B cell (primary cell): Measurements from ENCODE around the gene FMN1. TPM values are rescaled to one million over a fixed set of nuclear protein-coding genes. Genes with fewer than 3 reads are reported as not detected.

Experiments
- ATAC-seq: fragments of 200-7000 bp; cut with Tn5 transposase; one replicate; pipeline ENCODE4 v1.10.0; 2021; ENCODE audit warnings: low read depth, mild to moderate bottlenecking, moderate number of reproducible peaks, moderate library complexity
- CTCF ChIA-PET: fragments of 350-600 bp; sonication (Branson Sonifier 250); formaldehyde crosslinking; loops from one replicate; lab custom pipeline; 2021; ENCODE audit warnings: antibody characterized with exemption, inconsistent platforms; lab: Charles Lee
- POLR2A ChIA-PET: fragments of 350-600 bp; sonication (Branson Sonifier 250); formaldehyde crosslinking; loops from one replicate; lab custom pipeline; 2021; ENCODE audit warnings: antibody characterized with exemption; lab: Charles Lee
- DNase-seq: peaks from one replicate; pipeline ENCODE4 v3.0.0; 2013
- H2AFZ ChIP-seq: 2 replicates; pipeline ENCODE4 v1.6.1; 2012; ENCODE audit warnings: mild to moderate bottlenecking, low read depth, low read length; ENCODE audit not compliant: insufficient read depth, poor library complexity, severe bottlenecking
- H3K27ac ChIP-seq, 2 donors: 1 replicate in 1 of 2; 2 replicates in 1 of 2; pipeline ENCODE4 v1.5.1; 2012 to 2013; ENCODE audit warnings: low read length in 2 of 2, mild to moderate bottlenecking in 2 of 2, moderate library complexity in 1 of 2
- H3K27me3 ChIP-seq, 4 experiments: fragments of 200-600 bp in 1 of 4; sonication (generic) in 1 of 4; replicated peaks in 1 of 4; 1 replicate in 2 of 4; 2 replicates in 2 of 4; pipeline versions ENCODE4 v1.6.1 to v1.7.0; 2013 to 2016; ENCODE audit warnings: low read length in 3 of 4, mild to moderate bottlenecking in 2 of 4, mixed read lengths in 1 of 4, moderate library complexity in 1 of 4; ENCODE audit not compliant: insufficient read depth in 4 of 4, control insufficient read depth in 3 of 4; ENCODE audit errors: control extremely low read depth in 1 of 4
- H3K36me3 ChIP-seq, 2 experiments: replicated peaks in 1 of 2; 1 replicate in 1 of 2; 2 replicates in 1 of 2; pipeline versions ENCODE4 v1.6.1 to v1.7.1; 2013; ENCODE audit warnings: low read length in 1 of 2; ENCODE audit not compliant: insufficient read depth in 2 of 2, control insufficient read depth in 1 of 2; ENCODE audit errors: control extremely low read depth in 1 of 2, extremely low read depth in 1 of 2
- H3K4me1 ChIP-seq, 2 donors: fragments of 200-600 bp in 1 of 2; sonication (generic) in 1 of 2; 1 replicate in 1 of 2; 2 replicates in 1 of 2; pipeline versions ENCODE4 v1.5.1 to v1.6.1; 2013 to 2017; ENCODE audit warnings: low read length in 2 of 2; ENCODE audit not compliant: control insufficient read depth in 2 of 2, insufficient read depth in 2 of 2
- H3K4me2 ChIP-seq: replicated peaks from 2 replicates; pipeline ENCODE3; 2012; ENCODE audit warnings: mild to moderate bottlenecking, low read depth, low read length; ENCODE audit not compliant: poor library complexity, severe bottlenecking
- H3K4me3 ChIP-seq, 5 experiments: fragments of 200-600 bp in 1 of 5; sonication (generic) in 1 of 5; 1 replicate in 3 of 5; 2 replicates in 2 of 5; pipeline versions ENCODE4 v1.5.1 to v1.7.0; 2011 to 2016; ENCODE audit warnings: low read length in 4 of 5, mild to moderate bottlenecking in 4 of 5, low read depth in 2 of 5, control low read depth in 1 of 5, moderate library complexity in 1 of 5; ENCODE audit not compliant: insufficient read depth in 1 of 5; ENCODE audit errors: control extremely low read depth in 1 of 5, extremely low read depth in 1 of 5
- H3K79me2 ChIP-seq: fragments of 200-600 bp; sonication (generic); one replicate; pipeline ENCODE4 v1.6.0; 2016; ENCODE audit warnings: low read length; ENCODE audit not compliant: control insufficient read depth, insufficient read depth
- H3K9ac ChIP-seq: fragments of 200-600 bp; sonication (generic); 2 replicates; pipeline ENCODE4 v1.6.1; 2017; ENCODE audit warnings: mild to moderate bottlenecking, low read length, moderate library complexity
- H3K9me3 ChIP-seq, 3 donors: one replicate each; pipeline versions ENCODE4 v1.6.1 to v1.7.1; 2013; ENCODE audit warnings: low read length in 2 of 3; ENCODE audit not compliant: control insufficient read depth in 2 of 3, insufficient read depth in 1 of 3; ENCODE audit errors: control extremely low read depth in 1 of 3
- H4K20me1 ChIP-seq: 2 replicates; pipeline ENCODE4 v1.6.0; 2012; ENCODE audit warnings: mild to moderate bottlenecking, low read length; ENCODE audit not compliant: insufficient read depth, control insufficient read depth, poor library complexity, severe bottlenecking
- H3K27ac Mint-ChIP-seq: one replicate; pipeline ENCODE4 v1.8.0; 2021; ENCODE audit warnings: mixed read lengths
- H3K27me3 Mint-ChIP-seq: one replicate; pipeline ENCODE4 v1.8.0; 2021; ENCODE audit warnings: mixed read lengths
- H3K4me1 Mint-ChIP-seq: one replicate; pipeline ENCODE4 v1.8.0; 2021; ENCODE audit warnings: mixed read lengths
- H3K4me3 Mint-ChIP-seq: one replicate; pipeline ENCODE4 v1.8.0; 2021; ENCODE audit warnings: mixed read lengths
- H3K9me3 Mint-ChIP-seq: one replicate; pipeline ENCODE4 v1.8.0; 2022; ENCODE audit warnings: mixed read lengths; ENCODE audit not compliant: insufficient read depth
- EZH2 ChIP-seq: IDR thresholded peaks from 2 replicates; pipeline ENCODE4 v1.6.1; 2012; ENCODE audit warnings: borderline replicate concordance, low read depth, mild to moderate bottlenecking, moderate library complexity, low read length; ENCODE audit not compliant: insufficient read depth, poor library complexity, severe bottlenecking
- WGBS: methylation state at CpG from one replicate; pipeline ENCODE4 v1.1.5; 2013; ENCODE audit warnings: missing lambda C conversion rate; ENCODE audit not compliant: insufficient coverage; 5-methylcytosine and 5-hydroxymethylcytosine counted together
- intact Hi-C: fragments of 100-400 bp; cut with micrococcal nuclease; formaldehyde crosslinking; loops from one replicate; pipeline ENCODE4 v1.10.0; 2022
- polyA plus RNA-seq: library from polyadenylated mRNA; depleted of rRNA; stranded (reverse); fragments of >200 nt; gene quantifications from 2 replicates; pipeline ENCODE4 v1.2.3, GENCODE V29; 2012
- total RNA-seq, 2 donors: library from RNA; stranded (reverse); fragments of 120-200 nt in 1 of 2; gene quantifications; 1 replicate in 1 of 2; 2 replicates in 1 of 2; pipeline versions ENCODE4 v1.2.3 to v1.2.4, GENCODE V29; 2013 to 2022
- TF ChIP-seq, protein P1 (sequence below): fragments of 200-600 bp; IDR thresholded peaks from one replicate; pipeline ENCODE4 v1.8.0; 2022; ENCODE audit warnings: antibody characterized with exemption, mild to moderate bottlenecking

The FMN1 gene
- total and polyA plus RNA-seq, 2 donors (not counting 1 experiment from before 2014, with no cell fraction given) = 0.21 to 0.96 TPM

DNA sequence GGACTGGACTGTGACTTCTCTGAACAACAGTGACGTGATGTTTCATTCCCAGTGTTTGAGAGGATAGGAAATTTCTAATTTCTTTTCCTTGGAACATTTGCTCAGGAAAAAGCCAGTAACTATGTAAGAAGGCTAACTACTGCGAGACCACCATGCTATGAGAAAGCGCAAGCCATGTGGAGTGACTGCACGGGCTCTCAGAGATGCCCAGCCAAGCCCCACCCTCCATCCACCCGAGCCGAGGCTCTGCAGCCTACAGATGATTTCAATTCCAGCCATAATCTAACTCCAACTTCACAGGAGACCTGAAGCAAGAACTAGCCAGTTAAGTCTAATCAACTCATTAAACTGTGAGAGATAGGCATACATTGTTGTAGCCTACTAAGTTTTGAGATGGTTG lies 352.4 kb downstream of the FMN1 start:
- intact Hi-C loops = loop anchor here (10.0 kb wide), 1 partner anchor 177 kb away; no protein-coding TSS in a partner anchor
- H3K4me1 Mint-ChIP-seq = peaks cover 10% of the 10 kb centered on the region
- Histone ChIP-seq H3K9ac (no peak overlapping the region), H3K9me3 (no peaks in the 10 kb centered on the region), H3K4me1 (peaks cover 0 to 7% of the 10 kb centered on the region in 2 donors), H3K27ac (no peak overlapping the region), H3K4me3 (no peak overlapping the region), H3K79me2 (no peaks in the 10 kb centered on the region), H3K36me3 (no peaks in the 10 kb centered on the region), H2AFZ (no peak overlapping the region), H4K20me1 (no peaks in the 10 kb centered on the region), H3K27me3 (peaks cover 0 to 3% (median 1%) of the 10 kb centered on the region in 4 experiments), H3K4me2 (no peak overlapping the region)
- TF ChIP-seq, protein P1, sequence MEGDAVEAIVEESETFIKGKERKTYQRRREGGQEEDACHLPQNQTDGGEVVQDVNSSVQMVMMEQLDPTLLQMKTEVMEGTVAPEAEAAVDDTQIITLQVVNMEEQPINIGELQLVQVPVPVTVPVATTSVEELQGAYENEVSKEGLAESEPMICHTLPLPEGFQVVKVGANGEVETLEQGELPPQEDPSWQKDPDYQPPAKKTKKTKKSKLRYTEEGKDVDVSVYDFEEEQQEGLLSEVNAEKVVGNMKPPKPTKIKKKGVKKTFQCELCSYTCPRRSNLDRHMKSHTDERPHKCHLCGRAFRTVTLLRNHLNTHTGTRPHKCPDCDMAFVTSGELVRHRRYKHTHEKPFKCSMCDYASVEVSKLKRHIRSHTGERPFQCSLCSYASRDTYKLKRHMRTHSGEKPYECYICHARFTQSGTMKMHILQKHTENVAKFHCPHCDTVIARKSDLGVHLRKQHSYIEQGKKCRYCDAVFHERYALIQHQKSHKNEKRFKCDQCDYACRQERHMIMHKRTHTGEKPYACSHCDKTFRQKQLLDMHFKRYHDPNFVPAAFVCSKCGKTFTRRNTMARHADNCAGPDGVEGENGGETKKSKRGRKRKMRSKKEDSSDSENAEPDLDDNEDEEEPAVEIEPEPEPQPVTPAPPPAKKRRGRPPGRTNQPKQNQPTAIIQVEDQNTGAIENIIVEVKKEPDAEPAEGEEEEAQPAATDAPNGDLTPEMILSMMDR = no peak
- TF ChIP-seq EZH2 = no peak
- DNase-seq = no peak
- no peak overlapping the region for H3K4me3 Mint-ChIP-seq
- ChIA-PET CTCF (interaction anchor here (1.6 to 7.6 kb wide), 4 partner anchors 8 to 113 kb away, joined by 4 to 133 read pairs (median 42); no protein-coding TSS in a partner anchor), POLR2A (no interaction called here)
- peaks cover 26% of the 10 kb centered on the region for H3K27me3 Mint-ChIP-seq
- H3K9me3 Mint-ChIP-seq = no peaks in the 10 kb centered on the region
- no peak for ATAC-seq
- no peak overlapping the region for H3K27ac Mint-ChIP-seq
- WGBS = 96% methylated on average over 3 of the region's 6 CpGs

DNA sequence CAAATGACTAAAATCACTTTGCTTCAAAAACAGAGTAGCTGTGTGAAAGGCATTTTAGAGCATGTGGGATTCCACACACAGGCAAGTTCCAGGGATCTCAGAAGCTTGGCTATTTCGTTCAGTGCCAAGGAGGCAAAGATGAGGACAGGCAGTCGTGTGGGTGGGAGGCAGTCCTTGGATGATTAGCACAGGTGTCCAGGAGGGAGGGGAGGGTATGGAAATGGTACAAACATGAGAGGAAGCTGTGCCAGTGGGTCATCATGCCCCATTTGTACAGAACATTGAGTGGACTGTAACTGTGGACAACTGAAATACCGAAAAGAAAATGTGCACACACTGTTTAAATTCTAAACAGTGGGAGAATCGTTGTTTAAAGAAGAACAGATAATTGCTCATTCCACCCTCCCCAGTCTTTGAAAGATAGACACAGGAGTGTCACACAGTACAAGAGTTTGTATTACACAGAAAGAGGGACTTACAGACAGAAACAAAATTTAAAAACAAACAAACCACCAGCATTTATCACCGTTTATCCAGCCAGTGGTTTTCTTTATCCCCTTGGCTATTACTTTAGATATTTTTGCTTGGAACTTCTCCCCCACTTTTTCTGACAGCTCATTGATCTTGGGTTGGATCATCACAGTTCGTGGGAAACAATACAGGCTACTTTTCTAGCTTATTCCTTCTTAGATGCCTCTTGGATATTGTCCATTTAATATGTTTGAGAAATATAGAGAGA lies 353.8 kb downstream of the FMN1 start:
- H3K36me3 ChIP-seq = no peaks in the 10 kb centered on the region
- peaks cover 26% of the 10 kb centered on the region for H3K27me3 Mint-ChIP-seq
- intact Hi-C loops = loop anchor here (10.0 kb wide), 1 partner anchor 176 kb away; no protein-coding TSS in a partner anchor
- no peaks in the 10 kb centered on the region for H3K9me3 ChIP-seq
- TF ChIP-seq, protein P1 = no peak
- no peak for TF ChIP-seq EZH2
- no peaks in the 10 kb centered on the region for H3K79me2 ChIP-seq
- no peak overlapping the region for H3K4me3 ChIP-seq
- no peaks in the 10 kb centered on the region for H3K9me3 Mint-ChIP-seq
- no peak overlapping the region for H3K4me2 ChIP-seq
- WGBS = 82% methylated on average over 3 of the region's 6 CpGs
- H3K4me3 Mint-ChIP-seq = no peak overlapping the region
- peaks cover 0 to 7% of the 10 kb centered on the region in 2 donors for H3K4me1 ChIP-seq
- peaks cover 8% of the 10 kb centered on the region for H3K4me1 Mint-ChIP-seq
- ChIA-PET POLR2A (interaction anchor here (0.6 kb wide), 1 partner anchor 153 kb away, joined by 6 read pairs; no protein-coding TSS in a partner anchor), CTCF (interaction anchor here (0.6 to 7.6 kb wide), 5 partner anchors 8 to 178 kb away, joined by 3 to 133 read pairs (median 5); no protein-coding TSS in a partner anchor)
- no peaks in the 10 kb centered on the region for H4K20me1 ChIP-seq
- H3K9ac ChIP-seq = no peak overlapping the region
- H3K27ac Mint-ChIP-seq = peak overlapping the region; percentile 11
- H3K27me3 ChIP-seq = peaks cover 0 to 3% (median 1%) of the 10 kb centered on the region in 4 experiments
- DNase-seq = no peak
- H2AFZ ChIP-seq = no peak overlapping the region
- ATAC-seq = no peak
- H3K27ac ChIP-seq = no peak overlapping the region
